Right lobe of liver (tissue), 4 donors: ENCODE measurements around the gene KREMEN1.

Experiments
- POLR2A ChIP-seq: fragments of 450-650 bp; IDR thresholded peaks from one replicate; pipeline ENCODE4 v1.6.1; 2017; ENCODE audit warnings: antibody characterized with exemption, mild to moderate bottlenecking
- TF ChIP-seq, protein P1 (sequence below), 4 donors: fragments of 200-600 bp in 3 of 4; fragments of 450-650 bp in 1 of 4; IDR thresholded peaks; one replicate each; pipeline versions ENCODE4 v1.5.1 to v1.8.0; 2016 to 2022; ENCODE audit warnings: antibody characterized with exemption in 4 of 4, mild to moderate bottlenecking in 2 of 4
- donor health status: DM: no; HTN: no; CAD: no.
- donor health status: DM: no; HTN: no; CAD: no.
- donor health status: DM: no; HTN: yes; CAD: no.

DNA sequence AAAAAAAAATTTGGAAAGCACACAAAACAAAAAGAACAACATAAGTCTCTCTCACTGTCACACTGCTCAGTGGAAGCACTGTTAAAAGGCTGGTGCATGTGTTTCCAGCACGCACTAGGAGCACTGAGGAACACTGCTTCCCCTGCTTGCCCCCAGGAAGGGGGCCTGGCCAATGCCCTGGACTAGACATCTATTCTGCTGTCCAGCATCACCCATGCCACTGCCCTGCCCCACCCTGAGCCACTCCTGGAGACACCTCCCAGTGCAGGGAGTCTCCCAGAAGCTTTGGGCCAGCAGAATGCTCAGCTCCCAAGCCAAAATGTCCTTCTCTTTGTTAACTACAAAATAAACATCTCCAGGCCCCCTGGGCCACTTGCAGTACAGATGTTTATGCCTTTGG is 83.1 kb downstream of the KREMEN1 start:
- TF ChIP-seq POLR2A, result no peak
- TF ChIP-seq, protein P1, sequence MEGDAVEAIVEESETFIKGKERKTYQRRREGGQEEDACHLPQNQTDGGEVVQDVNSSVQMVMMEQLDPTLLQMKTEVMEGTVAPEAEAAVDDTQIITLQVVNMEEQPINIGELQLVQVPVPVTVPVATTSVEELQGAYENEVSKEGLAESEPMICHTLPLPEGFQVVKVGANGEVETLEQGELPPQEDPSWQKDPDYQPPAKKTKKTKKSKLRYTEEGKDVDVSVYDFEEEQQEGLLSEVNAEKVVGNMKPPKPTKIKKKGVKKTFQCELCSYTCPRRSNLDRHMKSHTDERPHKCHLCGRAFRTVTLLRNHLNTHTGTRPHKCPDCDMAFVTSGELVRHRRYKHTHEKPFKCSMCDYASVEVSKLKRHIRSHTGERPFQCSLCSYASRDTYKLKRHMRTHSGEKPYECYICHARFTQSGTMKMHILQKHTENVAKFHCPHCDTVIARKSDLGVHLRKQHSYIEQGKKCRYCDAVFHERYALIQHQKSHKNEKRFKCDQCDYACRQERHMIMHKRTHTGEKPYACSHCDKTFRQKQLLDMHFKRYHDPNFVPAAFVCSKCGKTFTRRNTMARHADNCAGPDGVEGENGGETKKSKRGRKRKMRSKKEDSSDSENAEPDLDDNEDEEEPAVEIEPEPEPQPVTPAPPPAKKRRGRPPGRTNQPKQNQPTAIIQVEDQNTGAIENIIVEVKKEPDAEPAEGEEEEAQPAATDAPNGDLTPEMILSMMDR (IDR thresholded peaks at IDR 0.05), result no peak
